Activated CD4-positive, alpha-beta memory T cell treated with anti-CD3 and anti-CD28 coated beads for 36 hours (primary cell): Measurements from ENCODE around the gene SEC14L3. TPM values are rescaled to one million over a fixed set of nuclear protein-coding genes. Genes with fewer than 3 reads are reported as not detected.

Source experiments
- CTCF ChIA-PET: fragments of 350-600 bp; sonication (Branson Sonifier 250); formaldehyde crosslinking; loops from one replicate; lab custom pipeline; 2021; ENCODE audit warnings: antibody characterized with exemption, inconsistent platforms; lab: Charles Lee
- POLR2A ChIA-PET: fragments of 350-600 bp; sonication (Branson Sonifier 250); formaldehyde crosslinking; loops from one replicate; lab custom pipeline; 2021; ENCODE audit warnings: antibody characterized with exemption; lab: Charles Lee
- DNase-seq: peaks from one replicate; pipeline ENCODE4 v3.0.0-alpha.2; 2020
- H3K27ac Mint-ChIP-seq: one replicate; pipeline ENCODE4 v1.8.0; 2021; ENCODE audit warnings: mixed read lengths
- H3K27me3 Mint-ChIP-seq: one replicate; pipeline ENCODE4 v1.8.0; 2021; ENCODE audit warnings: mixed read lengths
- H3K36me3 Mint-ChIP-seq: one replicate; pipeline ENCODE4 v1.8.0; 2021; ENCODE audit warnings: mixed read lengths
- H3K4me1 Mint-ChIP-seq: one replicate; pipeline ENCODE4 v1.8.0; 2021; ENCODE audit warnings: low read depth, mixed read lengths
- H3K4me3 Mint-ChIP-seq: one replicate; pipeline ENCODE4 v1.8.0; 2021; ENCODE audit warnings: mild to moderate bottlenecking, mixed read lengths
- H3K9me3 Mint-ChIP-seq: one replicate; pipeline ENCODE4 v1.8.0; 2021; ENCODE audit warnings: mixed read lengths
- intact Hi-C: fragments of 100-400 bp; cut with micrococcal nuclease; formaldehyde crosslinking; loops from one replicate; pipeline ENCODE4 v1.15.1; 2023
- total RNA-seq, 2 experiments: library from RNA; stranded (reverse); gene quantifications; one replicate each; pipeline ENCODE4 v1.2.3, GENCODE V29; 2021

The SEC14L3 gene
- total RNA-seq, result not detected

DNA sequence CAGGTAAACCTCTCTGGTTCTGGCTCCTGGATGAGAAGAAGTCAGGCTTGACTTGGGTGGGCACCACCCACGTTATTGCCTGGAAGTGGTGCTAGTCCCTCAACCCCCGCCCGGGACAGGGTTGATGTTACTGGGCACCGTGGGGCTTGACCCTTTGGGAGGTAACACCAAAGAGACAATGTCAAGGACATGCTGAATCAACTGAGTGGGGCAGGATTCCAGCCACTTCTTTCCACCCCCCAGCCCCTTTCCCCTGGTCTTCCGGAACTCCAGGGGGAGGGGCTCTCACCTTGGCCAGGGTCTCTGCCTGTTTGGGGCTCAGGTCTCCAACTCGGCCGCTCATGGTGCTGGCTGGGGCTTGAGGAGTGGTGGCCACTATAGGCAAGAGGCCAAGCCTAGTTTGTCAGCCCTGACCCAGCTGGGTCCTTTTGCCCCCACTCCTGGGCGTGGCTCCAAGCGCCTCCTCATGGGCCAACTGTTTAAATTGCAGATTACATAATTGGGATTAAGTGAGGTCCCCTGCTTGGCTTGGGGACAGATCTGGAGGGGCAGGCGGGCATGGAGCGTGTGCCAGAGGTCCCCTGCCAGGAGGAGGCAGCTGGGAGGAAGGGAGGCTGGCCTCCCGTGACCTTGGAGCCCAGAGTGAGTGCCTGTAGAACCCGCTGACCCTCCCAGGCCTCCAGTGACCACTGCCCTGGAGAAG, at the start of gene SEC14L3:
Gene SEC14L3, minus strand, starts transcription at position 402 of the 703 bp plus-strand sequence. Its CDS starts 59 bp downstream, at position 343.
- ChIA-PET POLR2A (no interaction called here), CTCF (no interaction called here)
- peaks cover 7% of the 10 kb centered on the region for H3K4me1 Mint-ChIP-seq
- no peak for DNase-seq
- no peak within 1 kb of the TSS for H3K4me3 Mint-ChIP-seq
- no peaks in the 10 kb centered on the region for H3K36me3 Mint-ChIP-seq
- H3K27me3 Mint-ChIP-seq, result peaks cover 14% of the 10 kb centered on the region
- intact Hi-C loops, result no loop called here
- H3K27ac Mint-ChIP-seq, result no peak within 1 kb of the TSS
- no peaks in the 10 kb centered on the region for H3K9me3 Mint-ChIP-seq

- H3K4me3 Mint-ChIP-seq, result no peak overlapping the region
- intact Hi-C loops, result no loop called here
- no peak for DNase-seq
- no peaks in the 10 kb centered on the region for H3K27me3 Mint-ChIP-seq
- POLR2A ChIA-PET, result no interaction called here
- H3K36me3 Mint-ChIP-seq, result no peaks in the 10 kb centered on the region
- H3K9me3 Mint-ChIP-seq, result peaks cover 2% of the 10 kb centered on the region
- no peak overlapping the region for H3K27ac Mint-ChIP-seq
- H3K4me1 Mint-ChIP-seq, result no peaks in the 10 kb centered on the region
- CTCF ChIA-PET, result no interaction called here
Measured at GRCh38 chr22:30519842-30520425, 48.1 kb upstream of the SEC14L3 start.

- Mint-ChIP-seq H3K9me3 (no peaks in the 10 kb centered on the region), H3K27ac (no peak overlapping the region)
- CTCF ChIA-PET, result no interaction called here
Measured at GRCh38 chr22:30516731-30517130, 44.9 kb upstream of the SEC14L3 start.

GRCh38 chr22:30516273-30516672, 44.5 kb upstream of the SEC14L3 start:
- POLR2A ChIA-PET, result no interaction called here

More at GRCh38 chr22:30516731-30517130, 44.9 kb upstream of the SEC14L3 start:
- no peak for DNase-seq
- Mint-ChIP-seq H3K36me3 (no peaks in the 10 kb centered on the region), H3K27me3 (no peaks in the 10 kb centered on the region), H3K4me3 (no peak overlapping the region), H3K4me1 (no peaks in the 10 kb centered on the region)
- intact Hi-C loops, result no loop called here
- POLR2A ChIA-PET, result no interaction called here

GRCh38 chr22:30514252-30514651, 42.4 kb upstream of the SEC14L3 start:
- Mint-ChIP-seq H3K4me3 (no peak overlapping the region), H3K36me3 (no peaks in the 10 kb centered on the region), H3K27ac (no peak overlapping the region), H3K4me1 (no peaks in the 10 kb centered on the region), H3K27me3 (no peaks in the 10 kb centered on the region), H3K9me3 (no peaks in the 10 kb centered on the region)
- intact Hi-C loops, result no loop called here
- no peak for DNase-seq
- POLR2A ChIA-PET, result no interaction called here
- CTCF ChIA-PET, result no interaction called here

More at GRCh38 chr22:30516273-30516672, 44.5 kb upstream of the SEC14L3 start:
- CTCF ChIA-PET, result no interaction called here
- H3K9me3 Mint-ChIP-seq, result no peaks in the 10 kb centered on the region
- H3K4me1 Mint-ChIP-seq, result no peaks in the 10 kb centered on the region
- no peak overlapping the region for H3K27ac Mint-ChIP-seq
- DNase-seq, result no peak
- H3K4me3 Mint-ChIP-seq, result no peak overlapping the region
- no peaks in the 10 kb centered on the region for H3K27me3 Mint-ChIP-seq
- intact Hi-C loops, result no loop called here
- H3K36me3 Mint-ChIP-seq, result no peaks in the 10 kb centered on the region

DNA sequence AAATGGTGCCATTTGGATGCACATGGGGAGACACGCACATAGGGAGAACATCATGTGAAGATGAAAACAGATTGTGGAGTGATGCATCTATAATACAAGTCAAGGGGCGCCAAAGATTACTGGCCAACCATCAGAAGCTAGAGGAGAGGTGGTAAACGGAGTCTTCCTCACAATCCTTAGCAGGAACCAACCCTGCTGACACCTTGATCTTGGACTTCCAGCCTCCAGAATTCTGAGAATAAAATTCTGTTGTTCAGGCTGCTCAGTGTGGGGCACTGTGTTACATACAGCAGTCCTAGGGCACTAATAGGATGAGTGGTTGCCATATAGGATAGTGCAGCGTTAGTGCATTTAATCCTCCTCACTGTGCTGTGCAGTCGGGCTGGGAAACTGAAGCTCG, 41.6 kb upstream of the SEC14L3 start:
- H3K27me3 Mint-ChIP-seq, result no peaks in the 10 kb centered on the region
- no peaks in the 10 kb centered on the region for H3K9me3 Mint-ChIP-seq
- no peak overlapping the region for H3K27ac Mint-ChIP-seq
- intact Hi-C loops, result no loop called here
- ChIA-PET CTCF (no interaction called here), POLR2A (no interaction called here)
- no peak overlapping the region for H3K4me3 Mint-ChIP-seq
- no peaks in the 10 kb centered on the region for H3K36me3 Mint-ChIP-seq
- H3K4me1 Mint-ChIP-seq, result no peaks in the 10 kb centered on the region
- no peak for DNase-seq

- intact Hi-C loops, result no loop called here
- ChIA-PET POLR2A (no interaction called here), CTCF (interaction anchor here (1.3 kb wide), 1 partner anchor 124 kb away, joined by 3 read pairs; no protein-coding TSS in a partner anchor)
- no peak for DNase-seq
- H3K4me1 Mint-ChIP-seq, result no peaks in the 10 kb centered on the region
- H3K9me3 Mint-ChIP-seq, result no peaks in the 10 kb centered on the region
- H3K27ac Mint-ChIP-seq, result no peak overlapping the region
- no peak overlapping the region for H3K4me3 Mint-ChIP-seq
- H3K27me3 Mint-ChIP-seq, result no peaks in the 10 kb centered on the region
- no peaks in the 10 kb centered on the region for H3K36me3 Mint-ChIP-seq
Measured at GRCh38 chr22:30511911-30512310, 40.1 kb upstream of the SEC14L3 start.

GRCh38 chr22:30511109-30511508, 39.3 kb upstream of the SEC14L3 start:
- H3K27me3 Mint-ChIP-seq, result peaks cover 5% of the 10 kb centered on the region
- POLR2A ChIA-PET, result no interaction called here
- H3K9me3 Mint-ChIP-seq, result no peaks in the 10 kb centered on the region
- H3K36me3 Mint-ChIP-seq, result no peaks in the 10 kb centered on the region
- no peaks in the 10 kb centered on the region for H3K4me1 Mint-ChIP-seq
- CTCF ChIA-PET, result interaction anchor here (1.3 kb wide), 1 partner anchor 124 kb away, joined by 3 read pairs; no protein-coding TSS in a partner anchor
- no peak overlapping the region for H3K27ac Mint-ChIP-seq
- no peak overlapping the region for H3K4me3 Mint-ChIP-seq
- DNase-seq, result no peak
- intact Hi-C loops, result no loop called here

DNA sequence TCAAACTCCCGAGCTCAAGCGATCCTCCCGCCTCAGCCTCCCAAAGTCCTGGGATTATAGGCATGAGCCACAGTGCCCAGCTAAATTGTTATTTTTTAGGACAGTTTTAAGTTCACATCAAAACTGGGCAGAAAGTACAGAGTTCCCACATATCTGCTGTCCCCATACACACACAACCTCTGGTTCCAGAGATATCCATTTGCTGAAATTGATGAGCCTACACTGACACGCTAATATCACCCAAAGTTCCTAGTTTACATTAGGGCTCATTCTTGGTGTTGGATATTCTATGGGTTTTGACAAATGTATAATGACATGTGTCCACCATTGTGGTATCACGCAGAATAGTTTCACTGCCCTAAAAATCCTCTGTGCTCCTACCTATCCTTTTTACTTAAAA, 36.4 kb upstream of the SEC14L3 start:
- Mint-ChIP-seq H3K4me3 (no peak overlapping the region), H3K36me3 (no peaks in the 10 kb centered on the region), H3K9me3 (no peaks in the 10 kb centered on the region), H3K27ac (no peak overlapping the region), H3K27me3 (peaks cover 22% of the 10 kb centered on the region), H3K4me1 (peaks cover 2% of the 10 kb centered on the region)
- no peak for DNase-seq
- POLR2A ChIA-PET, result no interaction called here
- CTCF ChIA-PET, result no interaction called here
- intact Hi-C loops, result no loop called here

DNA sequence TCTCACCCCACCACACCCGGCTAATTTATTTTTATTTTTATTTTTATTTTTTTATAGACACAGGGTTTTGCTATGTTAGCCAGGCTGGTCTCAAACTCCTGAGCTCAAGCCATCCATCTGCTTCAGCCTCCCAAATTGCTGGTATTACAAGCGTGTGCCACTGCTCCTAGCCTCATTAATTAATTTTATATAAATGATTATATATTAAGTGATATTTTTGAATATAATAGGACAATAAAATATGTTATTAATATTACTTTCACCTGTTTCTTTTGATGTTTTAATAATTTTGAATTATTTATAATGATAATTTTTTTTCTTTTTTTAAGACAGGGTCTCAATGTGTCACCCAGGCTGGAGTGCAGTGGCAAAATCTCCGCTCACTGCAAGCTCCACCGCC, 35.9 kb upstream of the SEC14L3 start:
- DNase-seq, result no peak
- Mint-ChIP-seq H3K4me3 (no peak overlapping the region), H3K27ac (no peak overlapping the region), H3K27me3 (peaks cover 26% of the 10 kb centered on the region), H3K9me3 (no peaks in the 10 kb centered on the region), H3K4me1 (peaks cover 2% of the 10 kb centered on the region), H3K36me3 (no peaks in the 10 kb centered on the region)
- POLR2A ChIA-PET, result no interaction called here
- CTCF ChIA-PET, result no interaction called here
- intact Hi-C loops, result no loop called here

DNA sequence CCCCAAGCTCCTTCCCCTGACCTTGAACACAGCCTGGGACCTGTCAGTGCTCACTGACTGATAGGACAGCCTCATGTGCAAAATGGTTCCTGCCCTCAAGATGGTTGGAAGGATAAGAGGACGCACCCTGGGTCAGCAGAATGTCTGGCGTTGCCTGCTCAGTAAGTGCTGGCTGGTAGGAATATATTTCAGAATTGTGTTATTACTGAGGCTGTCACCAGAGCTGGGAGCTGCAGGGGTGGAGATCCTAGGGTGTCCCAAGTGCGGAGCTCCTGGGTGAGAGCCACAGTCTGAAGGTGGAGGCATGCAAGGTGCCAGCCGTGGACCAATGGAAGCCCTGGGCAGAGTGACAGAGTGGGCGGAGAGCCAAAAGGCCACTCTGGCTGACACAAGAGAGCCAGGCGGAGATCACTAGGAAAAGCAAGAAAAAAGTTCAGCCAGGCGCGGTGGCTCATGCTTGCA, 34.7 kb upstream of the SEC14L3 start:
- Mint-ChIP-seq H3K4me3 (no peak overlapping the region), H3K9me3 (no peaks in the 10 kb centered on the region), H3K36me3 (no peaks in the 10 kb centered on the region), H3K4me1 (peaks cover 2% of the 10 kb centered on the region), H3K27me3 (peaks cover 30% of the 10 kb centered on the region), H3K27ac (no peak overlapping the region)
- no peak for DNase-seq
- ChIA-PET CTCF (interaction anchor here (1.3 kb wide), 1 partner anchor 219 kb away, joined by 3 read pairs; no protein-coding TSS in a partner anchor), POLR2A (no interaction called here)
- intact Hi-C loops, result no loop called here

DNA sequence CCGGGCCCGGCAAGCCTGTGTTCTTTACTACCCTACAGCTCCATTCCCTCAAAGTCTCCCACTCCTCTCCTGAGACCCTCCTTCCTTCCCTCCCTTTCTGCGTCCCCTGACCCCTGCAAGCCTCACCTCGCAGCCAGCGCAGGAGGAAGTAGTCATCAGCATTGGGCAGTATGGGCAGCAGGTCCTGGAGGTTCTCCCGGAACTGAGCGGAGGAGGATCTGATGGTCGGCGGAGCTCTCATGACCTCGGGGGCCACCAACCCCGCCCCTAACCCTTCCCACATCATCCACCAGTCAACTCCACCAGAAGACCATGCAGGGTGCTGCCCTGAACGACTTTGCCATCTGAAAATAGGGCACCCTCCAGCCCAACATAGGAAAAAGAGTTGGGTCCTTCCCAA, 31.7 kb upstream of the SEC14L3 start:
- DNase-seq, result no peak
- Mint-ChIP-seq H3K9me3 (no peaks in the 10 kb centered on the region), H3K4me3 (no peak overlapping the region), H3K27ac (no peak overlapping the region), H3K36me3 (no peaks in the 10 kb centered on the region), H3K27me3 (peaks cover 36% of the 10 kb centered on the region), H3K4me1 (peaks cover 2% of the 10 kb centered on the region)
- ChIA-PET CTCF (no interaction called here), POLR2A (no interaction called here)
- intact Hi-C loops, result no loop called here

GRCh38 chr22:30502911-30503310, 31.1 kb upstream of the SEC14L3 start:
- POLR2A ChIA-PET, result no interaction called here
- H3K36me3 Mint-ChIP-seq, result no peaks in the 10 kb centered on the region
- H3K4me1 Mint-ChIP-seq, result peaks cover 2% of the 10 kb centered on the region
- peaks cover 36% of the 10 kb centered on the region for H3K27me3 Mint-ChIP-seq
- intact Hi-C loops, result no loop called here
- CTCF ChIA-PET, result no interaction called here
- H3K9me3 Mint-ChIP-seq, result no peaks in the 10 kb centered on the region
- no peak for DNase-seq
- H3K27ac Mint-ChIP-seq, result no peak overlapping the region
- H3K4me3 Mint-ChIP-seq, result no peak overlapping the region
